IPS-18c (cell line): ENCODE data around the gene PARD3.

Experiments used
- H3K4me3 ChIP-seq: 2 replicates; pipeline ENCODE4 v1.7.0; 2013; ENCODE audit warnings: low read depth, mild to moderate bottlenecking, low read length, moderate library complexity; ENCODE audit not compliant: insufficient read depth
- H3K9me3 ChIP-seq: one replicate; pipeline ENCODE4 v1.6.1; 2013; ENCODE audit warnings: mild to moderate bottlenecking, low read length, moderate library complexity; ENCODE audit not compliant: control insufficient read depth, insufficient read depth

Gene PARD3

DNA sequence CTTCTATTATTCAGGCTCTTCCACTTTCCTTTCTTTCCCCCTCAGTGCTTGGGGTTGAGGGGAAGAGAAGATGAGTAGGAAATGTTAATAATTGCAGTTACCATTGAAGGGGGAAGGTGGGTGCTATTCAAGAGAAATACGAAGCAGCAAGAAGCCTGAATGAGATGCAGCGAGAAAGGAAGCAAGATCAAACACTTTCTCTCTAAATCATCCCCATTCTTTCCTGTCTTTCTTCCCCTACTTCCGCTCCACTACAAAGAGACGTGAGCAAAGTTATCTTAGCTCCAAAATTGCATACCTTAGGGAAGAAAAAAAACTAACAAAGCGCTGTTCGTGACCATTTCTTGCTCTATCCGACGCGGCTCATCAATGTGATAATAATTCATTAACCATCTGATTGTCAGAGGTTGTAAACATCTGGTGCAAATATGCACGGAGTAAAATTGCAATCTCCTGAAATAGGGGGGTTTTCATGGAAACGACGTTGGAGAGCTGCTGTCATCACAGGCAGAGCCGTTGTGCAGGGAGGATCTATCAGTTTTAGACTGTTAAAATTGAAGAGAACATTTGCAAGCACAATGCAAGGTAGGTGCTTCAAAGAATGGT lies 15.2 kb upstream of the PARD3 start:
- H3K9me3 ChIP-seq, result peaks cover 2% of the 10 kb centered on the region
- no peak overlapping the region for H3K4me3 ChIP-seq

DNA sequence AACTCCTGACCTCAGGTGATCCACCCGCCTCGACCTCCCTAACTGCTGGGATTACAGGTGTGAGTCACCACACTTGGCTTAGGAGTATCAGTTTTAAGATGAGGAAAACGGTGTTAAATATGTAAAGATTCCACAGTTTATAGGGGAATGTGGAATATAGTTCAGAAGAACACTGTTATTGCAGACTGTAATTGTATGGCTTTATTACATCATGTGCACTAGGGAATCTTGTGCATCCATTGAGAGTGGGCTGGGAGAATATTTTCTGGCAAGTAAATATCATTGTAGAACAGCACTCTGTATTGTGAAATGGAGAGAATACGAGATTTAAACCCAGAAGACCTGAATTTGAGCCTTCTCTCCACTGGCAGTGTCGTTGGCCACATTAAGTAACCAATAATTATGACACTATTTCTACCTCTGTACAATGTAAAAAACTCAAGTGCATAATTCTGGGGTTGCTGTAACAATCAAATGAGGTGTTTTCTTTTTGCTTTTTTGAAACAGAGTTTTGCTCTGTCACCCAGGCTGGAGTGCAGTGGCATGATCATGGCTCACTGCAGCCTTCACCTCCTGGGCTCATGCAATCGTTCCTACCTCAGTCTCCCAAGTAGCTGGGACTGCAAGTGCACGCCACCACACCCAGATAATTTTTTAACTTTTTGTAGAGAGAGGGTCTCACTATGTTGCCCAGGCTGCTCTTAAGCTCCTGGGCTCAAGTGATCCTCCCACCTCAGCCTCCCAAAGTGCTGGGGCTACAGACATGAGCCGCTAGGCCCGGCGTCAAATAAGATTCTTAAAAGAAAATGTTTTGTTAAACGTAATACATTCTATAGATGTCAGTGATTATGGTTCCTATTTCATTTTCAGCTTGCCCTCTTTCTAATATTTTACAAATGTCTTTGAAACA lies 12.0 kb upstream of the PARD3 start:
- H3K9me3 ChIP-seq, result peaks cover 2% of the 10 kb centered on the region
- no peak overlapping the region for H3K4me3 ChIP-seq

DNA sequence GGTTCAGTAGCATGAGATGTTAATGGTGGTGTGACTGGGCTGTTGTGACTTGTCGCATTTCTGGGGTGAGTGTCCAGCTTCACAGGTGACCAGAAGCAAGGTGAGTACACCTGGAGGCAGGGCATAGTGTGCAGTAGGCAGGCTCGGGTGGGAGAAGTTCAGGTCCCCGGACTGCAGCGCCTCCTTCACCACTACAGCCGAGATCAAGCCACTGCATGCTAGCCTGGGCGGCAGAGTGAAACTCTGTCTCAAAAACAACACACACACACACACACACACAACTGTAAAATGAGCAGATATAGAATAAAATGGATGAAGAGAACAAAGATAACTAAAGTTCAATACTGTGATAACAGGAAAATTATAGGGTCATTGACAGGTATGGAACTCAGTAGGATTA lies 11.1 kb upstream of the PARD3 start:
- H3K4me3 ChIP-seq, result no peak overlapping the region
- no peaks in the 10 kb centered on the region for H3K9me3 ChIP-seq

DNA sequence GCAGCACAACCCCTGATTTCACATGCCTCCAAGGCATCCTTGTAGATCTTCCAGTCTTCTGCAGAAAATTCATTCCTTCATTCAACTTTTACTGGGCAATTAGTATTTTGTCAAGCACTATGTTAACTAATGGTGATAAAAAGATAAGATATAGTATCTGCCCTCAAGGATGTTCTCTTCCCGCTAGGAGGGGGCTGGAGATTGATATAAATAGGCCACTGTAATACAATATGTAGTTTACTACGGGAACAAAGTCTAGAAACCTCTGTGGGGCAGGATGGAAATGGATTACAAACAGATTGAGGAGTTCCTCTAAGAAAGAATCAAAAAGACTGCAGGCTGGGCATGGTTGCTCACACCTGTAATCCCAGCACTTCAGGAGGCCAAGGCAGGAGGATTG lies 10.3 kb upstream of the PARD3 start:
- H3K4me3 ChIP-seq, result no peak overlapping the region

DNA sequence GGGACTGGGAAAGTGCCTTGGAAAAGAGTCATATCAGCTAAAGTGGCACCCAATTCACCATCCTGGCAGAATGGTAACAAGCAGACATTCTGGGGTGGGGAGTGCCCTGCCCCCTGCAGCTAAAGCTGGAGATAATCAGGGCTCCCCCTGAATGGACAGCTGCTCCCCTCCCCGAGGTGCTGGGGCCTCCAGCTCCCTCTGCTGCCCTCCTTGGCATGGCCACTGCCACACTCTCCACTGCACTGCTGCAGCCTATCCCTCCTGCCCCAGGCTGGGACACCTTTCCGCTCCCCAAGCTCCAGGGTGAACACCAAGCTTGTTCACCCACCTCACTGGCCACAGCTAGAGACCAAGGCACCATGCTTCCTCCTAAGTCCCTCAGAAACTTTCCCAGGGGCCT lies 9.8 kb upstream of the PARD3 start:
- Histone ChIP-seq H3K9me3 (no peaks in the 10 kb centered on the region), H3K4me3 (no peak overlapping the region)

More for the DNA sequence above, 10.3 kb upstream of the PARD3 start:
- no peaks in the 10 kb centered on the region for H3K9me3 ChIP-seq

DNA sequence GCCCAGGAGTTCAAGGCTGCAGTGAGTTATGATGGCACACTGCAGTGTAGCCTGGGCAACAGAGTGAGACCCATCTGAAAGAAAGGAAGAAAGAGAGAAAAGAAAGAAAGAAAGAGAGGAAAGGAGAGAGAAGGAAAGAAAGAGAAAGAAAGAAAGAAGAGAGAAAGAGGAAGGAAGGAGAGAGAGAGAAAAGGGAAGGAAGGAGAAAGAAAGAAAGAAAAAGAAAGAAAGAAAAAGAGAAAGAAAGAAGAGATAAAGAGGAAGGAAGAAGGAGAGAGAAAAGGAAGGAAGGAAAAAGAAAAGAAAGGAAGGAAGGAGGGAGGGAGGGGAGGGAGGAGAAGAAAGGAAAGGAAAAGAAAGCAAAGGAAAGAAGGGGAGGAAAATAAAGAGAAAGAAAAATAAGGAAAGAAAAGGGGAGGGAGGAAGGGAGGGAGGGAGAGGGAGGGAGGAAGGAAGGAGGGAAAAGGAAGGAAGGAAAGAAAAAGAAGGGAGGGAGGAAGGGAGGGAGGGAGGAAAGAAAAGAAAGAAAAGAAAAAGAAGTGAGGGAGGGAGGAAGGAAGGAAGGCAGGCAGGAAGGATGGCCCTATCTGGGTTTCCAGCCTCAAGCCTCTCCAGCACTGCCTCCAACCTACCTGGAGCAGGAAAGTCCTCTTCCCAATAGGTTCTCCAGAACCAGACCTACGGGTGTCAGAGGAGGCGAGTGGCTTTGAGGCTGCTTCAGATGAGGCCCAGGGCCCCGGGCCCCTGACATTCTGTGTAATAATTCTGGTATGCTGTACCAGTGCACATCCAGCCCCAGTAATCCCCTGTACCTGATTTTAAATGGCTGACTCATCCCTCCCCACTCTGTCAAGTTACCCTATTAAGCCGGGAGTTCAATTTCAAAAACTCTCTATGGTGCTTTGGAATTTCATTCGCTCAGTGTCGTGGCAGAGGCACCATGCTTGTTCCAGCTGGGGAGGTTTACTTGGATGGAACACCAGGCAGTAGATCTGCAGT lies 6.8 kb upstream of the PARD3 start:
- no peaks in the 10 kb centered on the region for H3K9me3 ChIP-seq
- no peak overlapping the region for H3K4me3 ChIP-seq

DNA sequence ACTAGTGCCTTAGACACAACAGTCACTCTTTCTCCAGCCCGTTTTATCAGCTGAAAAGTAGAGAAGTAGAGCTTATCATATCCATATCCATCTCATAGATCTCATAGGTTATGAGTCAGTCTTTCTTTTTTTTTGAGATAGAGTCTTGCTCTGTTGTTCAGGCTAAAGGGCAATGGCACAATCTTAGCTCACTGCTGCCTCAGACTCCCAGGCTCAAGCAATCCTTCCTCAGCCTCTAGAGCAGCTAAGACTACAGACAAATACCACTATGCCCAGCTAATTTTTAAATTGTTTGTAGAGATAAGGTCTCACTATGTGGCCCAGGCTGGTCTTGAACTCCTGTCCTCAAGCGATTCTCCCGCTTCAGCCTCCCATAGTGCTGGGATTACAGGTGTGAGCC lies 2.5 kb upstream of the PARD3 start:
- Histone ChIP-seq H3K4me3 (no peak overlapping the region), H3K9me3 (peaks cover 2% of the 10 kb centered on the region)

DNA sequence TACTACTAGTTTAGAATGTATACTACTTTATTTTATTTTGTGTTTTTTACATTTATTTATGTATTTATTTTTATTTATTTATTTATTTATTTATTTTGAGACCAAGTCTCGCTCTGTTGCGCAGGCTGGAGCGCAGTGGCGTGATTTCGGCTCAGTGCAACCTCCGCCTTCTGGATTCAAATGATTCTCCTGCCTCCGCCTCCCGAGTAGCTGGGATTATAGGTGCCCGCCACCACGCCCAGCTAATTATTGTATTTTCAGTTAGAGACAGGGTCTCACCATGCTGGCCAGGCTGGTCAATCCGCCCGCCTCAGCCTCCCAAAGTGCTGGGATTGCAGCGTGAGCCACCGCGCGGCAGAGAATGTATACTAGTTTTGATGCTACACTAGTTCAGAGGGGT lies 2.0 kb upstream of the PARD3 start:
- Histone ChIP-seq H3K4me3 (no peak overlapping the region), H3K9me3 (peaks cover 2% of the 10 kb centered on the region)

DNA sequence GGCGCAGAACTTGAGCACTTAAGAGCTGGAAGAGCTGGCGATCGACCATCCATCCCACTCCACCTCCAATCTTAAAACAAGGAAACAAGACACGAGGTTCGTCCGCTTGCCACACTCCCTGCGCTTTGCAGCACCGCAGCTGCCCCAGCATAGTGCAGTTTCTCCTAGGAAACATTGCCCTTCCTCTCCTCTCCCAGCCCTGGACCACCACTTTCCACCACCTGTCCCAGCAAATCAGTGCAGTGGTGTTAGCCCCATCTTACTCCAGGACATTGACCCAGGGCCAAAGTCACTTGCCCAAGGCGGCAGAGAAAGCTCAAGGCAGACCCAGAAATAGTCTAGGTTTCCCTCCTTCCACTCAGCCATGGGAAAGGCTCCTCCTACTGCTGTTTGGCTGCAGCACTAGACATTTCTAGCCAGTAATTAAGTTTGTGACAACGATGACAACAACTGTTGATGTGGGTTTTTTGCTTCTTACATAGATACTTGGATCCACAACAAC lies 1.5 kb upstream of the PARD3 start:
- Histone ChIP-seq H3K9me3 (peaks cover 2% of the 10 kb centered on the region), H3K4me3 (peak overlapping the region; percentile 66)

DNA sequence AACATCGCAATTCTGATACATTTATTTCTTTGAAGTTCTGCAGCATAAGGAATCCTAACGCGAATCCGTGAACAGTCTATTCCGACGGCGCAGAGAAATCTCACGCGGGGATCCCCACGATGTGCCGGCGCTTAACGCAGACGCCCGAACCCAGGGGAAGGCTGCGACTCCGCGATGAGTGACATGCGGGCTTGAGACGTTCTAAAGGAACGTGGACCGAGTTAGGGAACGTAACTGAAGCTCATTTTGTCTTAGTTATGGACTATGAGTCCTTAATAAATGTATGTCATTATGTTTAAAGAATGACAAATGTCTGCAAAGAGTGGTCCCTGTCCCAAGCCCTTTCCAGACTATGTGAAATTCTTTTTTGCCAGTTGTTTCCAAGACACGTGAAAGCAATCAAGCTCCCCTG lies 995 bp upstream of the PARD3 start:
- H3K9me3 ChIP-seq, result peaks cover 2% of the 10 kb centered on the region
- H3K4me3 ChIP-seq, result peak overlapping the region; percentile 66

DNA sequence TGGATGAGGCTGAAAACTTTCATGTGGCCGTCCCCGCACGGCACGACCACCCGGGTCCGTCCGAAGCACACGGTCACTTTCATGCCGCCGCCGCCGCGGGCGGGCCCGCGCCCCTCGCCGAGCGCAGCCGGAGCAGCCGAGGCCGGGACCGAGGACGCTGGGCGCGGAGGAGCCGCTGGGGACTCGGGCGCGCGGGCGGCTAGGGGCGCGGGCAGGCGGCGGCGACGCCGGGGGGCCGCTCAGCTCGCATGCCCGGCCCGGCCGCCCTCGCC lies 247 bp downstream of the PARD3 start:
- Histone ChIP-seq H3K9me3 (peaks cover 2% of the 10 kb centered on the region), H3K4me3 (peak overlapping the region; percentile 84; the same call in 1 of the 2 replicates)

DNA sequence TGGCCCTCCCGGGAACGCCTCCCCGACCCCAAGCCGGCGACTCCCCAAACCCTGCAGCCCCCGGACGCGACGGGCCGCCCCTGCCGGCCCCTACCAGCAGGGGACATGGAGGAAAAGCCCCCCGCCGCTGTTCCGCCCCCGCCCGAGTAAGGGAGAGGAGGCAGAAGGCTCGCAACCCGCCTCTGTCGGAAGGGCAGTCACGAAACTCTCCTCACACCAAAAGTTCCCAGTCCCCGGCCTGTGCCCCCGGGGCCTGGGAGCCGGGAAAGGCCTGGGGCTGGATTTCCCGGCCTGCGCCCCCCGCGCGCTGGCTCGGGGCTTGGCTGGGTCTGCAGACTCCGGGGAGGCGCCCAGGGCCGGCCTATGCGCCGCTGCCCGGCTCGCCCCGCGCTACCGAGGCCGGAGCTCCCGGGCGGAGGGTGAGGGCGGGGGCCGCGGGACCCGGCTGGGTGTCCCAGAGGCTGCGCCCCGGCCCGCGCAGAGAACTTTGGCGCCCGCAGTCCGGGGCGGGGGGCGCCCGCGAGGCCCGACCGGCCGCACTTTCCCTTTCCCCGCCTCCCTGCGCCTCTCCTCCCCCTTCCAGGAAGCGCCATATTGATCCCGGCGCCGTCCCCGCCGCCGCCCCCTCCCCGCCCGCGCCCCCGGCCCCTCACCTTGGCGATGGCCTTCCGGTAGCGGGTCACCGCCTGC lies 728 bp downstream of the PARD3 start:
- peak overlapping the region; percentile 84 for H3K4me3 ChIP-seq
- H3K9me3 ChIP-seq, result peaks cover 2% of the 10 kb centered on the region

DNA sequence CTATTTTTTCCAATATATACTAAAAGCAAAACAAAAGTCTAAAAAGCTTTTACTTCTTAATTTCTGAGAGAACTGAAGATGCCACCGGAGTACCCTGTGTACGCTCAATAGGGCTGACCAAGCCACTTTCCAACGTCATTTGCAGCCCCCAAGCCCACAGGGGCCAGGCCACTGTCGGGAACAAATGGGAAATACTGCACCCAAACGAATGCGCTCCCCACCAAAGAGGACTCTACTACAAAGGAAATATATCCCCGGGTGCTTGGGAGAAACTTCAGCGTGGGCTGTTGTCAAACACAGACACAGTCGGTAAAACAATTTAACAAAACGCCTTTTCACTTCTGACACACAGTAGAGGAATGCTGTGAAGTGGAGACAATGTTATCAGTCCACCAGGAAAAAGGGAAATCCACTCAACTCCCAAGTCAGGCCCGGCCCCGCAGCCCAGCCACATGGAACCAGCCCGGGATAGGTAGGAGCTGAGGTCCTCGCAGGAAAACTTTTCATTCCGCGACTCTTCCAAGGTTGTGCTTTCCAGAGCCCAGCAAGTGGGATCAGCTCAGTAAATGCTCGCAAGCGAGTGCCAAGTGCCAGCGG lies 1.4 kb downstream of the PARD3 start:
- peak overlapping the region; percentile 84 for H3K4me3 ChIP-seq
- H3K9me3 ChIP-seq, result peaks cover 2% of the 10 kb centered on the region

DNA sequence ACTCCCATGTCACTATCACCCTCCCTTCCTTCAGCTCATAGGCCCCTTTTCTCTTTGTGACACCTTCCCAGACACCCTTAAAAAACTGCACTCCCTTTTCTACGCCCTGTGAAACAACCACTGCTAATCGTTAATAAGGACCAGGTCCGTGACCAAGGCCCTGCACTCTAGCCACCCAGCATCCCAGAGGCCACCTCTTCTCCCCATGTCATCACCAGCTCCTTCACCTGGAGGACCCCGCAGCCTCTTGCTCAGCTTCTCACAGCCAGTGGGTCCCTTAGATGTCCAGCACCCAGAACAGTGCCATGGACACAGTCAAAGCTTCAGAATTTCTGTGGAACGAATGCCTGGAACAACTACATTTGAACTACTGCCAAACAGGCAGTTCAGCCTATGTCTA lies 2.3 kb downstream of the PARD3 start:
- Histone ChIP-seq H3K9me3 (peaks cover 2% of the 10 kb centered on the region), H3K4me3 (no peak overlapping the region)

DNA sequence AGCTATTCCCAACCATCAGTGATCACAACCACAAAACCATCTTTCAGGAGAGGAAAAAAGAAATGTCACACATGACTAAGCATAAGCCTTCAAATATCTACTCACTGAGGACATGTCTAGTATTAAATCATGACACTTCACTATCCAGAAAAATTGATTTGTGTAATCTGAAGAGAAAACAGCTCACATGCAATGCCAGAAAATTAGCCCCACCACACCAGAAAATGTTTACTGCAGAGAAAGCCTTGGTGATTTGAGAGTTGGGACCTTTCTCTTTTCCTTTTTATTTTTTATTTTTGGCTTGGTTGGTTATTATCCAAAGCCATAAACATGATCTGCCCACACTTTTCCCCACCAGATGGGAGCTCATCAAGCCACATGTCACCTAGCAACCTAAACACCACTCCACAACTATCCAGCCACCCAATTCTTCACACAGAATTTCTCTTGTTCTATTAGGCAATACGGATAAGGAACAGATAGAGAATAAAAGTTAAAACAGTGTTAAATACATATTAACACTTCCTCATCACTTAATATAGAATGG lies 3.1 kb downstream of the PARD3 start:
- H3K9me3 ChIP-seq, result peaks cover 2% of the 10 kb centered on the region
- H3K4me3 ChIP-seq, result no peak overlapping the region

DNA sequence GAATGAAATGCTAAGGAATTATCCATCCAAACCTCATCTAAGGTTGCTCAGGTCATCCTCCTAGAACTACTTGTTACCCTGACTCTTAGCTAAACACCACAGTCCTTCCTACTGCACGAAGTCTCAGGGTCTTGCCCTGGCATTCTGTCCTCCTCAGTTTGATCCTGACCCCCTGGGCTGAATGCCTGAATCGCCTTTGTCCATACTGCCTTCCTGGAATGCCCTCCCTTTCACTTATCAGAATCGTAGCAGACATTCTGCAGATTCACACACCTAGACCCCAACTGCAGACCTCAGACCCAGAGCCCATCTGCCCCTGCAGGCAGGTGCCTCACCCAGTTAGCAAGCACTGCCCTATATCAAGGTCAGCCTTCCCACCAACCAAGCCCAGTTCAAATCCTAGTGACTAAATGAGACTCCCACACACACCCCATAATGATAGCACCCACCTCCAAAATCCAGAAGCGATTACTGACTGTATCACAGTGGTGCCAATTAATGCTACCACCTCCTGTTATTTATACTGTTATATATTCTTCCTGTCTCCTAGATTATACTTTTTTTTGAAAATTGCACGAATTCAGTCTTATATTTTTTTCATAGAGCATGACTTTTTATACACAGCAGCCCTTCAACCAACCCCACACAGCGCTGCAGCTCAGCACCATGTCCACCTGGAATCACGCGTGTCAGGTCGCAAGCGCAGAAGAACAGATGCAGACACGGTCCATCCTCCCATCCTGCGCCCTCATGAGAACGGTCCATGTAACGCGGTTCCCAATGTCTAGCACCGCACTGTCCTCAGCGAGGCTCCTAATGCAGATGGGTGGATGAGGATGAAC lies 3.7 kb downstream of the PARD3 start:
- H3K9me3 ChIP-seq, result peaks cover 2% of the 10 kb centered on the region
- no peak overlapping the region for H3K4me3 ChIP-seq
